ENCODE results near the gene TBRG4.

TBRG4 gene

DNA sequence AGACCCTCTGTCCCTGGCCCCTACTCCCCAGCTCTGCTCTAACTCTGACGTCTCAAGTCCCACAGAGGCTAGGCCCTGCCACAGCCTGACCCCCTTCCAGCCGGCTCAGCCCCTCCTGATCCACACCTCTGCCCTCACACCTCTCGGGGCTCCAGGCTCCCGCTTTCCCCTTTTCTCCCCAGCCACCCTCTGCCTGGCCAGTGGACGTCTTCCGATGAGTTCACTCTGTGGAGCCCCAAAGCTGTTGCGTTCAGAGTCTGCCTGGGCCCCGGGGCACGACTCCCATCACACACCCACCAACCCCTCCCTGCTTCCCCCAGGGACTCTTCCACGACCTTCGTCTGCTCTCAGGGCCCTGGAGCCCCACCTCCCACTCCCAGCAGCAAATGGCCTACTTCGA, 18.4 kb upstream of the TBRG4 start:
- TF ChIP-seq, protein P1, sequence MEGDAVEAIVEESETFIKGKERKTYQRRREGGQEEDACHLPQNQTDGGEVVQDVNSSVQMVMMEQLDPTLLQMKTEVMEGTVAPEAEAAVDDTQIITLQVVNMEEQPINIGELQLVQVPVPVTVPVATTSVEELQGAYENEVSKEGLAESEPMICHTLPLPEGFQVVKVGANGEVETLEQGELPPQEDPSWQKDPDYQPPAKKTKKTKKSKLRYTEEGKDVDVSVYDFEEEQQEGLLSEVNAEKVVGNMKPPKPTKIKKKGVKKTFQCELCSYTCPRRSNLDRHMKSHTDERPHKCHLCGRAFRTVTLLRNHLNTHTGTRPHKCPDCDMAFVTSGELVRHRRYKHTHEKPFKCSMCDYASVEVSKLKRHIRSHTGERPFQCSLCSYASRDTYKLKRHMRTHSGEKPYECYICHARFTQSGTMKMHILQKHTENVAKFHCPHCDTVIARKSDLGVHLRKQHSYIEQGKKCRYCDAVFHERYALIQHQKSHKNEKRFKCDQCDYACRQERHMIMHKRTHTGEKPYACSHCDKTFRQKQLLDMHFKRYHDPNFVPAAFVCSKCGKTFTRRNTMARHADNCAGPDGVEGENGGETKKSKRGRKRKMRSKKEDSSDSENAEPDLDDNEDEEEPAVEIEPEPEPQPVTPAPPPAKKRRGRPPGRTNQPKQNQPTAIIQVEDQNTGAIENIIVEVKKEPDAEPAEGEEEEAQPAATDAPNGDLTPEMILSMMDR (conservative IDR thresholded peaks at IDR 0.05; ENCODE audit: low read depth, low read length) = no peak
- no peak overlapping the region for H3K4me2 ChIP-seq
- H3K9ac ChIP-seq = no peak overlapping the region
- H3K4me3 ChIP-seq (IDR thresholded peaks at IDR 0.05; ENCODE audit: insufficient read depth, low read depth, low read length) = no peak overlapping the region
- no peaks in the 10 kb centered on the region for H3K27me3 ChIP-seq (ENCODE audit: insufficient read depth, low read depth)
- no peak overlapping the region for H2AFZ ChIP-seq (ENCODE audit: low read depth)
- H3K36me3 ChIP-seq (ENCODE audit: insufficient read depth) = no peaks in the 10 kb centered on the region
- H3K79me2 ChIP-seq (ENCODE audit: insufficient read depth, low read depth) = no peaks in the 10 kb centered on the region
- H4K20me1 ChIP-seq (ENCODE audit: insufficient read depth) = no peaks in the 10 kb centered on the region
- no peak overlapping the region for H3K27ac ChIP-seq
- H3K4me1 ChIP-seq (ENCODE audit: low read depth, poor library complexity, severe bottlenecking) = no peaks in the 10 kb centered on the region

DNA sequence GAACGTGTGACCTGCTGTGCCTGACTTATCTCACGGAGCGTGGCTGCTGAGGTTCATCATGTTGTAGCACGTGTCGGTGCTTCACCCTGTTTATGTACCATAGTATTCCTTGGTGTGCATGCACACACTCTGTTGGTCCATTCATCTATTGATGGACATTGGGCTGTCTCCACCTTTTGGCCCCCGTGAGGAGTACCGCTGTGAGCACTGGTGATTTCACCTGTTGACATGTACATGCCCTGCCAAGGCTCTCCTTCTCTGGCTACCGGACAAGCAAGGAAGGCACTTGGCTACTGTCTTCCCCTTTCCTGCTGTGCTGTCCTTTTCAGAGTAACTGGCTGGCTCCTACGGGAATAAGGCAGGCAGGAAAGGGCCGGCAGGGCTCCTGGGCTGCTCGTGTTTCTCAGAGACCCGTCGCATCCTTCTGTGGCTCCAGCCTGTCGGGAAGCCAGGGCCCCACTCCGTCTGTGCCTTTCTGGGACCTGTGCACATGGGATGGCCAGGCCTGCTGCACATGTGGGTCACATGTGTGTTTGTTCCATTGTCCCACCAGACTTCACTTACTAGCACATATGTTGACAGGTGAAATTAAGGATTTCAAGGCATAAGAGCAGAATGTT, 17.8 kb upstream of the TBRG4 start:
- H2AFZ ChIP-seq (ENCODE audit: low read depth) = no peak overlapping the region

DNA sequence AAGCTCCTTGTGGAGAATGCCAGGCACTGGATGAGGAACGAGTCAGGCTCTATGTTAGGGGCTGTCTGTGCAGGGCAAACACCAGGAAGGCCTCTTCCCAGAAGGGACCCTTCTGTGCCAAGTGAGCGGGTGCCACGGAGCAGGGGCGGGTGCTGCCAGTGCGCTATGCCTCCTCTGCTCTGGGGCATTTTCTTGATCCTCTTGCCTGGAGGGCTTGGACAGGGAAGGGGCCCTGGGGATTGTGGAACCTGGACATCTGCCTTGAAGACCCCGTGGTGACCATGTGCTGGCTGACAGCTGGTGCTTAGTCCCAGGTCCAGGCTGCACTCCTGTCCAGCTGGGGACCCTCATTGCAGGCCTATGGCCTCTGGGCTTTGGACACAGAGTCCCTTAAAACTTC, 15.4 kb upstream of the TBRG4 start:
- H4K20me1 ChIP-seq (ENCODE audit: insufficient read depth) = no peaks in the 10 kb centered on the region
- H3K4me2 ChIP-seq = no peak overlapping the region
- no peak overlapping the region for H3K27ac ChIP-seq
- H3K27me3 ChIP-seq (ENCODE audit: insufficient read depth, low read depth) = no peaks in the 10 kb centered on the region
- H3K9ac ChIP-seq = no peak overlapping the region
- no peak overlapping the region for H3K4me3 ChIP-seq (IDR thresholded peaks at IDR 0.05; ENCODE audit: insufficient read depth, low read depth, low read length)
- H3K4me1 ChIP-seq (ENCODE audit: low read depth, poor library complexity, severe bottlenecking) = no peaks in the 10 kb centered on the region
- TF ChIP-seq, protein P1 (conservative IDR thresholded peaks at IDR 0.05; ENCODE audit: low read depth, low read length) = no peak
- no peaks in the 10 kb centered on the region for H3K79me2 ChIP-seq (ENCODE audit: insufficient read depth, low read depth)
- H3K36me3 ChIP-seq (ENCODE audit: insufficient read depth) = no peaks in the 10 kb centered on the region
- no peak overlapping the region for H2AFZ ChIP-seq (ENCODE audit: low read depth)

More for the DNA sequence above, 17.8 kb upstream of the TBRG4 start:
- no peak overlapping the region for H3K4me3 ChIP-seq (IDR thresholded peaks at IDR 0.05; ENCODE audit: insufficient read depth, low read depth, low read length)
- no peaks in the 10 kb centered on the region for H3K36me3 ChIP-seq (ENCODE audit: insufficient read depth)
- no peaks in the 10 kb centered on the region for H3K4me1 ChIP-seq (ENCODE audit: low read depth, poor library complexity, severe bottlenecking)
- no peaks in the 10 kb centered on the region for H4K20me1 ChIP-seq (ENCODE audit: insufficient read depth)
- no peaks in the 10 kb centered on the region for H3K27me3 ChIP-seq (ENCODE audit: insufficient read depth, low read depth)
- H3K79me2 ChIP-seq (ENCODE audit: insufficient read depth, low read depth) = no peaks in the 10 kb centered on the region
- H3K9ac ChIP-seq = no peak overlapping the region
- H3K4me2 ChIP-seq = no peak overlapping the region
- TF ChIP-seq, protein P1 (conservative IDR thresholded peaks at IDR 0.05; ENCODE audit: low read depth, low read length) = no peak
- H3K27ac ChIP-seq = no peak overlapping the region

DNA sequence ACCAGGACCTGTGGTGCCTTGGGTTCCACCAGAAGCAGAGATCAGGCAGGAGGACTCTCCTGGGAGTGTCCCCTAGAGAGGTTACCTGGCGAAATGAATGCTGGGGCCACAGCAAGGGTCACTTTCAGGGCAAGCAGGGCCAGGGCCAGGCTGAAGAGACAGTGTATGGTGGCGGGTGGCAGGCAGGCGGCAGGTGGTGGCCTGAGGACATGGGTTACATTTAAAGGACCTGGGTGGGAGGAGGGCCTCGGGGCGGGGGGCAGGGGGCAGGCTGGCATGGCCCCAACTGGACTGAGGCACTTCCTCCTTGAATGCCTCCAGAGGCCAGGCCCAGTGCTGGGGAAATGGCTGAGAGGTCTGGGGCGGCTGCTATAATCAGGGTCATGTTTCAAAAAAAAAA, 14.7 kb upstream of the TBRG4 start:
- no peaks in the 10 kb centered on the region for H3K27me3 ChIP-seq (ENCODE audit: insufficient read depth, low read depth)
- H3K4me3 ChIP-seq (IDR thresholded peaks at IDR 0.05; ENCODE audit: insufficient read depth, low read depth, low read length) = no peak overlapping the region
- no peaks in the 10 kb centered on the region for H4K20me1 ChIP-seq (ENCODE audit: insufficient read depth)
- H3K4me1 ChIP-seq (ENCODE audit: low read depth, poor library complexity, severe bottlenecking) = no peaks in the 10 kb centered on the region
- H2AFZ ChIP-seq (ENCODE audit: low read depth) = no peak overlapping the region
- no peak overlapping the region for H3K9ac ChIP-seq
- TF ChIP-seq, protein P1 (conservative IDR thresholded peaks at IDR 0.05; ENCODE audit: low read depth, low read length) = no peak
- no peak overlapping the region for H3K27ac ChIP-seq
- H3K36me3 ChIP-seq (ENCODE audit: insufficient read depth) = no peaks in the 10 kb centered on the region
- no peak overlapping the region for H3K4me2 ChIP-seq
- no peaks in the 10 kb centered on the region for H3K79me2 ChIP-seq (ENCODE audit: insufficient read depth, low read depth)
